OCI-LY7 (cell line): Measurements from ENCODE around the gene NPR1. TPM values are rescaled to one million over a fixed set of nuclear protein-coding genes. Genes with fewer than 3 reads are reported as not detected.
A peak's percentile ranks its signal among the peaks of the same experiment; 100 is the strongest.

Source experiments
- BruUV-seq: library from RNA; stranded (reverse); fragments of 400-500 nt; replicated peaks from 2 replicates; lab custom pipeline; 2021; lab: Mats Ljungman, UMichigan
- CTCF ChIA-PET: fragments of 300-600 bp; sonication (Branson Sonifier 250); formaldehyde crosslinking; loops from one replicate; lab custom pipeline; 2022; ENCODE audit warnings: antibody characterized with exemption; ENCODE audit not compliant: unreplicated experiment; lab: Charles Lee
- POLR2A ChIA-PET: fragments of 300-600 bp; sonication (Branson Sonifier 250); formaldehyde crosslinking; loops from one replicate; lab custom pipeline; 2022; ENCODE audit warnings: antibody characterized with exemption; lab: Charles Lee
- DNase-seq: peaks from one replicate; pipeline ENCODE4 v3.0.0-alpha.2; 2015; ENCODE audit warnings: low spot score
- H2AFZ ChIP-seq: fragments of 200-600 bp; sonication (generic), shearing (Covaris generic); 2 replicates; pipeline ENCODE4 v1.6.1; 2014; ENCODE audit warnings: mild to moderate bottlenecking, antibody characterized with exemption, low read length, moderate library complexity
- H3K27ac ChIP-seq: fragments of 200-600 bp; sonication (generic); 2 replicates; pipeline ENCODE4 v1.5.1; 2014; ENCODE audit warnings: mixed run types, low read depth, mild to moderate bottlenecking, moderate library complexity, low read length, inconsistent platforms; ENCODE audit not compliant: poor library complexity, severe bottlenecking
- H3K36me3 ChIP-seq: fragments of 200-600 bp; sonication (generic); 2 replicates; pipeline ENCODE4 v1.6.1; 2014; ENCODE audit warnings: mild to moderate bottlenecking, antibody characterized with exemption, low read length, moderate library complexity, mixed read lengths; ENCODE audit not compliant: insufficient read depth
- H3K4me1 ChIP-seq: fragments of 200-600 bp; sonication (generic); 2 replicates; pipeline ENCODE4 v1.5.1; 2014; ENCODE audit warnings: mild to moderate bottlenecking, low read length; ENCODE audit not compliant: insufficient read depth, poor library complexity, severe bottlenecking
- H3K4me2 ChIP-seq: fragments of 200-600 bp; sonication (generic); 2 replicates; pipeline ENCODE4 v1.6.1; 2014; ENCODE audit warnings: mild to moderate bottlenecking, low read length
- H3K4me3 ChIP-seq: fragments of 200-600 bp; sonication (generic); 2 replicates; pipeline ENCODE4 v1.5.1; 2014; ENCODE audit warnings: mild to moderate bottlenecking, low read depth, low read length; ENCODE audit not compliant: poor library complexity, severe bottlenecking
- H3K79me2 ChIP-seq: fragments of 200-600 bp; sonication (generic); 2 replicates; pipeline ENCODE4 v1.6.1; 2016; ENCODE audit warnings: low read depth, mild to moderate bottlenecking, low read length, moderate library complexity, mixed read lengths; ENCODE audit not compliant: insufficient read depth
- H3K9me2 ChIP-seq: fragments of 200-600 bp; sonication (generic); 2 replicates; pipeline ENCODE4 v1.6.1; 2016; ENCODE audit warnings: mild to moderate bottlenecking, low read length, mixed read lengths; ENCODE audit not compliant: insufficient read depth
- H3K9me3 ChIP-seq: fragments of 200-600 bp; sonication (generic); 2 replicates; pipeline ENCODE4 v1.6.1; 2014; ENCODE audit warnings: mild to moderate bottlenecking, mixed run types, low read length, mixed read lengths
- H4K20me1 ChIP-seq: fragments of 200-600 bp; sonication (generic); 2 replicates; pipeline ENCODE4 v1.6.1; 2014; ENCODE audit warnings: mild to moderate bottlenecking, antibody characterized with exemption, low read length, moderate library complexity, mixed read lengths; ENCODE audit not compliant: insufficient read depth
- EZH2phosphoT487 ChIP-seq: fragments of 200-600 bp; sonication (generic); IDR thresholded peaks from 2 replicates; pipeline ENCODE4 v1.6.1; 2018; ENCODE audit warnings: low read depth, borderline replicate concordance, mild to moderate bottlenecking, mixed run types, antibody characterized with exemption, low read length, moderate library complexity, mixed read lengths
- intact Hi-C: fragments of 100-400 bp; cut with micrococcal nuclease; formaldehyde crosslinking; loops from one replicate; pipeline ENCODE4 v1.10.0; 2022; ENCODE audit not compliant: unreplicated experiment
- total RNA-seq, 2 experiments: library from RNA; depleted of rRNA in 1 of 2; stranded (reverse); fragments of >200 nt in 1 of 2; shearing (Covaris generic) in 1 of 2; gene quantifications; 2 replicates each; pipeline ENCODE4 v1.2.3, GENCODE V29; 2014 to 2022
- TF ChIP-seq, protein P1 (sequence below): fragments of 200-600 bp; sonication (generic); conservative IDR thresholded peaks from 2 replicates; pipeline ENCODE4 v1.5.1; 2014; ENCODE audit warnings: mild to moderate bottlenecking, antibody characterized with exemption, low read length, moderate library complexity, mixed read lengths

NPR1 gene
- total RNA-seq, 2 experiments from 2014 or later = not detected

GRCh38 chr1:153635872-153636271 is 42.6 kb upstream of the NPR1 start:
- no peak for TF ChIP-seq EZH2phosphoT487
- TF ChIP-seq, protein P1, sequence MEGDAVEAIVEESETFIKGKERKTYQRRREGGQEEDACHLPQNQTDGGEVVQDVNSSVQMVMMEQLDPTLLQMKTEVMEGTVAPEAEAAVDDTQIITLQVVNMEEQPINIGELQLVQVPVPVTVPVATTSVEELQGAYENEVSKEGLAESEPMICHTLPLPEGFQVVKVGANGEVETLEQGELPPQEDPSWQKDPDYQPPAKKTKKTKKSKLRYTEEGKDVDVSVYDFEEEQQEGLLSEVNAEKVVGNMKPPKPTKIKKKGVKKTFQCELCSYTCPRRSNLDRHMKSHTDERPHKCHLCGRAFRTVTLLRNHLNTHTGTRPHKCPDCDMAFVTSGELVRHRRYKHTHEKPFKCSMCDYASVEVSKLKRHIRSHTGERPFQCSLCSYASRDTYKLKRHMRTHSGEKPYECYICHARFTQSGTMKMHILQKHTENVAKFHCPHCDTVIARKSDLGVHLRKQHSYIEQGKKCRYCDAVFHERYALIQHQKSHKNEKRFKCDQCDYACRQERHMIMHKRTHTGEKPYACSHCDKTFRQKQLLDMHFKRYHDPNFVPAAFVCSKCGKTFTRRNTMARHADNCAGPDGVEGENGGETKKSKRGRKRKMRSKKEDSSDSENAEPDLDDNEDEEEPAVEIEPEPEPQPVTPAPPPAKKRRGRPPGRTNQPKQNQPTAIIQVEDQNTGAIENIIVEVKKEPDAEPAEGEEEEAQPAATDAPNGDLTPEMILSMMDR = no peak
- Histone ChIP-seq H3K36me3 (peaks cover 52% of the 10 kb centered on the region), H3K27ac (peak overlapping the region; percentile 97), H3K79me2 (peaks cover 29% of the 10 kb centered on the region), H3K9me3 (no peaks in the 10 kb centered on the region), H3K4me1 (peaks cover 16% of the 10 kb centered on the region), H3K4me2 (peak overlapping the region; percentile 61), H3K4me3 (peak overlapping the region; percentile 83), H2AFZ (no peak overlapping the region), H4K20me1 (no peaks in the 10 kb centered on the region), H3K9me2 (no peaks in the 10 kb centered on the region)
- DNase-seq = peak; percentile 34
- BruUV-seq = no TSS peak
- intact Hi-C loops = loop anchor here (2.0 kb wide), 3 partner anchors 23 to 37 kb away; partner anchors contain the start of genes ILF2 and SNAPIN
- ChIA-PET CTCF (no interaction called here), POLR2A (interaction anchor here (0.9 to 1.6 kb wide), 4 partner anchors 7 to 38 kb away, joined by 3 to 7 read pairs (median 4); no protein-coding TSS in a partner anchor)

DNA sequence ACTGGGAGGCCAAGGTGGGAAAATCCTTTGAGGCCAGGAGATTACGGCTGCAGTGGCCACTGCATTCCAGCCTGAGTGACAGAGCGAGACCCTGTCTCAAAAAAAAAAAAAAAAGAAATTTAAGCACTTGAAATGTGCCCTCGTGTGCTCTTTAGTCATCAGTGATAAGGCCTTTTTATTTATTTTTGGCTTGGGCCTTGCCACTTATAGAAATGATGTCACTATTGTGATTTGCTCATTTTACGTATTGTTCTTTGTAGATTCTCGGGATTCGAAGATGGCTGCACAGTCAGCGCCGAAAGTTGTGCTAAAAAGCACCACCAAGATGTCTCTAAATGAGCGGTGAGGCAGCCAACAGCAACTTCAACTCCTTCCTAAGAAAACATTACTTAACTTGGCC is 42.2 kb upstream of the NPR1 start:
- H3K9me3 ChIP-seq = no peaks in the 10 kb centered on the region
- H3K79me2 ChIP-seq = peaks cover 29% of the 10 kb centered on the region
- no peak overlapping the region for H2AFZ ChIP-seq
- CTCF ChIA-PET = no interaction called here
- H3K9me2 ChIP-seq = no peaks in the 10 kb centered on the region
- H4K20me1 ChIP-seq = no peaks in the 10 kb centered on the region
- TF ChIP-seq, protein P1 = no peak
- TF ChIP-seq EZH2phosphoT487 = no peak
- POLR2A ChIA-PET = no interaction called here
- H3K4me3 ChIP-seq = peak overlapping the region; percentile 83
- peaks cover 16% of the 10 kb centered on the region for H3K4me1 ChIP-seq
- no peak for DNase-seq
- BruUV-seq = no TSS peak
- intact Hi-C loops = no loop called here
- H3K4me2 ChIP-seq = peak overlapping the region; percentile 61
- H3K27ac ChIP-seq = peak overlapping the region; percentile 97
- H3K36me3 ChIP-seq = peaks cover 57% of the 10 kb centered on the region

DNA sequence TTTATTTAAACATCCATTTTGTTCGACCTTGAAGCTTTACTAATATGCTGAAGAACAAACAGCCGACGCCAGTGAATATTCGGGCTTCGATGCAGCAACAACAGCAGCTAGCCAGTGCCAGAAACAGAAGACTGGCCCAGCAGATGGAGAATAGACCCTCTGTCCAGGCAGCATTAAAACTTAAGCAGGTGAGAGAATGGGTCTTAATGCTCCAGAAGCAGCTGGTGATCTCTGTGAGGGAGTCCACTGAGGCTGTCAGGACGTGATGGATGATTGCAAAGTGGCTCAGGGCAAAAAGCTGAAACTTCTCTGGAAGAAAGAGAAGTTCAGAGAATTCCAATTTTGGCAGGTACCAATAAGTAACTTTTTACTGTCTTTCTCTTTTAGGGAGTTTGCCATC is 40.2 kb upstream of the NPR1 start:
- Histone ChIP-seq H3K4me1 (peaks cover 14% of the 10 kb centered on the region), H2AFZ (no peak overlapping the region), H3K9me3 (no peaks in the 10 kb centered on the region), H3K4me3 (no peak overlapping the region), H3K79me2 (peaks cover 29% of the 10 kb centered on the region), H3K9me2 (no peaks in the 10 kb centered on the region), H3K4me2 (no peak overlapping the region), H3K36me3 (peaks cover 76% of the 10 kb centered on the region), H3K27ac (no peak overlapping the region), H4K20me1 (no peaks in the 10 kb centered on the region)
- ChIA-PET CTCF (no interaction called here), POLR2A (interaction anchor here (0.5 to 0.7 kb wide), 2 partner anchors 34 to 374 kb away, joined by 3 read pairs; no protein-coding TSS in a partner anchor)
- TF ChIP-seq EZH2phosphoT487 = no peak
- TF ChIP-seq, protein P1 = no peak
- DNase-seq = no peak
- TSS peak; percentile 32 for BruUV-seq
- intact Hi-C loops = no loop called here
